HG03565 (cell line): ENCODE results near the gene AGPAT4.
"Not testable (repeated sequence)": the region's sequence is repeated elsewhere in the genome, so short reads cannot be mapped to it uniquely, and the experiment has no call there.

Experiments used
- ATAC-seq: cut with Tn5 transposase; IDR thresholded peaks from one replicate; pipeline ENCODE4 v1.9.1; 2021; ENCODE audit warnings: mild to moderate bottlenecking, moderate library complexity; ENCODE audit not compliant: unreplicated experiment

Gene AGPAT4

GRCh38 chr6:161230339-161230738 lies 43.5 kb downstream of the AGPAT4 start:
- no peak for ATAC-seq

GRCh38 chr6:161228921-161229591 lies 44.8 kb downstream of the AGPAT4 start:
- peak; percentile 64 for ATAC-seq

GRCh38 chr6:161228096-161228495 lies 45.8 kb downstream of the AGPAT4 start:
- no peak for ATAC-seq

- no peak for ATAC-seq
These were observed 46.6 kb downstream of the AGPAT4 start for GRCh38 chr6:161227004-161227960.

GRCh38 chr6:161226009-161226964 lies 47.6 kb downstream of the AGPAT4 start:
- ATAC-seq: no peak

GRCh38 chr6:161225681-161226008 lies 48.2 kb downstream of the AGPAT4 start:
- ATAC-seq: no peak

- ATAC-seq: not testable (repeated sequence)
These were observed 48.7 kb downstream of the AGPAT4 start for GRCh38 chr6:161224951-161225680.

- no peak for ATAC-seq
These were observed 50.2 kb downstream of the AGPAT4 start for GRCh38 chr6:161223646-161224045.

GRCh38 chr6:161222706-161223234 lies 51.1 kb downstream of the AGPAT4 start:
- no peak for ATAC-seq

- no peak for ATAC-seq
These were observed 53.5 kb downstream of the AGPAT4 start for GRCh38 chr6:161220346-161220745.

GRCh38 chr6:161219680-161220079 lies 54.2 kb downstream of the AGPAT4 start:
- ATAC-seq: no peak

- ATAC-seq: no peak
These were observed 55.6 kb downstream of the AGPAT4 start for GRCh38 chr6:161218222-161218621.

- no peak for ATAC-seq
These were observed 56.2 kb downstream of the AGPAT4 start for GRCh38 chr6:161217628-161218027.

GRCh38 chr6:161216616-161217205 lies 57.1 kb downstream of the AGPAT4 start:
- ATAC-seq: no peak

GRCh38 chr6:161215876-161216615 lies 57.8 kb downstream of the AGPAT4 start:
- ATAC-seq: no peak

- no peak for ATAC-seq
These were observed 58.7 kb downstream of the AGPAT4 start for GRCh38 chr6:161215193-161215592.

- no peak for ATAC-seq
These were observed 59.1 kb downstream of the AGPAT4 start for GRCh38 chr6:161214722-161215121.

GRCh38 chr6:161212902-161213301 lies 61.0 kb downstream of the AGPAT4 start:
- ATAC-seq: no peak
